Measurements from ENCODE around the gene GP1BB.

GRCh38 chr22:19772422-19772672 is 49.0 kb downstream of the GP1BB start:
- TF ChIP-seq CTCF (conservative IDR thresholded peaks at IDR 0.05) (no peak), ZFX (IDR thresholded peaks at IDR 0.05) (no peak)
